GM23338 (cell line): ENCODE data around the gene OTOP2. TPM values are rescaled to one million over a fixed set of nuclear protein-coding genes. Genes with fewer than 3 reads are reported as not detected.

Experiments
- ATAC-seq: fragments of 200-7000 bp; cut with Tn5 transposase; 3 replicates; pipeline ENCODE4 v1.9.1; 2020
- DNase-seq: peaks from one replicate; pipeline ENCODE4 v3.0.0-alpha.2; 2015; ENCODE audit warnings: low spot score
- H2AFZ ChIP-seq: fragments of 200-600 bp; sonication (generic); 2 replicates; pipeline ENCODE4 v1.8.0; 2016; ENCODE audit warnings: antibody characterized with exemption, mild to moderate bottlenecking, moderate library complexity
- H3F3A ChIP-seq: fragments of 200-600 bp; sonication (generic); replicated peaks from 2 replicates; pipeline ENCODE4 v1.8.0; 2017; ENCODE audit warnings: antibody characterized with exemption, mixed run types, low read depth
- H3K27ac ChIP-seq: fragments of 200-600 bp; sonication (generic); 2 replicates; pipeline ENCODE4 v1.6.1; 2016; ENCODE audit warnings: low read depth
- H3K27me3 ChIP-seq: fragments of 200-600 bp; sonication (generic); 2 replicates; pipeline ENCODE4 v1.8.0; 2016; ENCODE audit warnings: mild to moderate bottlenecking, mixed run types, moderate library complexity; ENCODE audit not compliant: insufficient read depth
- H3K36me3 ChIP-seq: fragments of 200-600 bp; sonication (generic); 2 replicates; pipeline ENCODE4 v1.8.0; 2016; ENCODE audit warnings: mild to moderate bottlenecking; ENCODE audit not compliant: insufficient read depth
- H3K4me1 ChIP-seq: fragments of 200-600 bp; sonication (generic); 2 replicates; pipeline ENCODE4 v1.8.0; 2016; ENCODE audit warnings: mild to moderate bottlenecking, moderate library complexity; ENCODE audit not compliant: insufficient read depth
- H3K4me2 ChIP-seq: fragments of 200-600 bp; sonication (generic); 2 replicates; pipeline ENCODE4 v1.7.1; 2017; ENCODE audit warnings: mixed run types
- H3K4me3 ChIP-seq: fragments of 200-600 bp; sonication (generic); 2 replicates; pipeline ENCODE4 v1.6.1; 2016; ENCODE audit warnings: mixed run types
- H3K79me2 ChIP-seq: fragments of 200-600 bp; sonication (generic); replicated peaks from 2 replicates; pipeline ENCODE4 v1.8.0; 2017; ENCODE audit warnings: mild to moderate bottlenecking; ENCODE audit not compliant: insufficient read depth
- H3K9me2 ChIP-seq: fragments of 200-600 bp; sonication (generic); 2 replicates; pipeline ENCODE4 v1.8.0; 2017; ENCODE audit not compliant: insufficient read depth
- H4K20me1 ChIP-seq: fragments of 200-600 bp; sonication (generic); replicated peaks from 2 replicates; pipeline ENCODE4 v1.8.0; 2017; ENCODE audit warnings: mild to moderate bottlenecking; ENCODE audit not compliant: insufficient read depth
- H3K27ac Mint-ChIP-seq: 2 replicates; pipeline ENCODE4 v1.8.0; 2020; ENCODE audit warnings: inconsistent platforms, mild to moderate bottlenecking, moderate library complexity, mixed read lengths
- H3K27me3 Mint-ChIP-seq: 3 replicates; pipeline ENCODE4 v1.8.0; 2022; ENCODE audit warnings: low read depth, mild to moderate bottlenecking, moderate library complexity, mixed read lengths, inconsistent platforms; ENCODE audit not compliant: insufficient read depth, poor library complexity
- H3K36me3 Mint-ChIP-seq: 3 replicates; pipeline ENCODE4 v1.8.0; 2021; ENCODE audit warnings: low read depth, mild to moderate bottlenecking, inconsistent platforms, moderate library complexity, mixed read lengths
- H3K4me1 Mint-ChIP-seq: 3 replicates; pipeline ENCODE4 v1.8.0; 2020; ENCODE audit warnings: mild to moderate bottlenecking, inconsistent platforms, mixed read lengths
- H3K4me3 Mint-ChIP-seq: 3 replicates; pipeline ENCODE4 v1.8.0; 2021; ENCODE audit warnings: moderate library complexity, mild to moderate bottlenecking, inconsistent platforms, mixed read lengths
- H3K9me3 Mint-ChIP-seq: 3 replicates; pipeline ENCODE4 v1.8.0; 2020; ENCODE audit warnings: moderate library complexity, mild to moderate bottlenecking, inconsistent platforms, mixed read lengths
- CREB1 ChIP-seq: fragments of 250-450 bp; sonication (Bioruptor Pico); IDR thresholded peaks from 2 replicates; pipeline ENCODE4 v1.5.0; 2020; ENCODE audit warnings: low read depth, mild to moderate bottlenecking, moderate library complexity
- EZH2 ChIP-seq: fragments of 200-600 bp; sonication (generic); IDR thresholded peaks from one replicate; pipeline ENCODE4 v1.8.0; 2017; ENCODE audit warnings: antibody characterized with exemption, mild to moderate bottlenecking, low read depth; ENCODE audit not compliant: unreplicated experiment
- EZH2phosphoT487 ChIP-seq: fragments of 200-600 bp; sonication (generic); IDR thresholded peaks from one replicate; pipeline ENCODE4 v1.8.1; 2018; ENCODE audit warnings: antibody characterized with exemption; ENCODE audit not compliant: unreplicated experiment
- JUNB ChIP-seq: IDR thresholded peaks from one replicate; pipeline ENCODE4 v1.6.1; 2016; ENCODE audit warnings: antibody characterized with exemption; ENCODE audit not compliant: unreplicated experiment
- NANOG ChIP-seq: IDR thresholded peaks from 2 replicates; pipeline ENCODE4 v1.6.1; 2016; ENCODE audit warnings: antibody characterized with exemption, borderline replicate concordance
- POLR2AphosphoS5 ChIP-seq: IDR thresholded peaks from 2 replicates; pipeline ENCODE4 v1.6.1; 2016; ENCODE audit warnings: antibody characterized with exemption, low read depth
- STAT1 ChIP-seq: IDR thresholded peaks from one replicate; pipeline ENCODE4 v1.6.1; 2016; ENCODE audit warnings: antibody characterized with exemption; ENCODE audit not compliant: unreplicated experiment
- polyA plus RNA-seq: library from polyadenylated mRNA; unstranded; fragments of >200 nt; fragmentation: Nextera tagmentation; extraction: Ambion mirVana; gene quantifications from 2 replicates; pipeline ENCODE4 v1.2.1, GENCODE V29; 2016
- total RNA-seq: library from RNA; depleted of rRNA; stranded (reverse); fragments of >200 nt; shearing (Covaris generic); gene quantifications from 2 replicates; pipeline ENCODE4 v1.2.3, GENCODE V29; 2014
- TF ChIP-seq, protein P1 (sequence below): IDR thresholded peaks from one replicate; pipeline ENCODE4 v1.6.1; 2018; ENCODE audit warnings: antibody characterized with exemption; ENCODE audit not compliant: unreplicated experiment
- TF ChIP-seq, protein P2 (sequence below), 2 experiments: fragments of 200-600 bp in 1 of 2; sonication (generic) in 1 of 2; conservative IDR thresholded peaks; 2 replicates each; pipeline versions ENCODE4 v1.5.1 to v1.6.1; 2016 to 2017; ENCODE audit warnings: antibody characterized with exemption in 2 of 2, low read depth in 2 of 2, mild to moderate bottlenecking in 2 of 2, moderate library complexity in 1 of 2

Gene OTOP2
- total and polyA plus RNA-seq, 2 experiments from 2014 or later, result not detected

DNA sequence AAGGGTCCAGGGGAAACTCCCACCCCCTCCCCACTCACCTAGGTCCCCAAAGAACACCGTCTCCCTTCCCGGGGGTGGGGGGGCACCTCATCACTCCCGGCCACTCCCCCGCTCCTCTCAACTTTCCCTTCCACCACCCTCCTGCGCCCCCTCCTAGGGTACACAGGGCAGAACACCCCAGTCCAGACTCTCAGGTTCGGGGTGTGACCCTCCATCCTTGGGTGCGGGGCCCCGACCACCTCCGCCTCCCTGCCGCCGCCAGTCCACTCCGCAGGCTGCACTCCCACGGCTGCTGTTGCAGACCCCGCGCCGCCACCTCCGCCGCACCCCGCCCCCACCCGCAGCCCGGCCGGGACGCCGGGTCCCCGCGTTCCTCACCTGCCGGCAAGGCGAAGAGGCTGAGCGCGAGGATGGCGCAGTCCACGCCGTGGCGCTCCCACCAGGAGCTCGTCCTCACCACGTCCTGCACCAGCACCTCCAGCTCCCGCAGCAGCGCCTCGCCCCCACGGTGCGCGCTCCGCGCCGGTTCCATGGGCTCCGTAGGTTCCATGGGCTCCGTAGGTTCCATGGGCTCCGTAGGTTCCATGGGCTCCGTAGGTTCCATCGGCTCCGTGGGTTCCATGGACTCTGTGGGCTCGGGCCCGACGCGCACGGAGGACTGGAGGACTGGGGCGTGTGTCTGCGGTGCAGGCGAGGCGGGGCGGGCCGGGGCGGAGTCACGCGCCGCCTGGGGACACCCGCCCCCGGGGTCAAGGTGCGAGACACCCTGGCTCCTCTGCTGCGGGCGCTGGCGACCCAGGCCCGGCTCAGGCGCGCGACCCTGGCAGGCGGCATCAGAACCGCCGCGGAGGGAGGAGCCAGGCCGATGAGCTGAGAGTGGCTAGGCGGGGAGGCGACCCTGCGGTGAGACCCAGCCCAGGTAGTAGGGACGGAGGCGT lies 30.8 kb upstream of the OTOP2 start, which contains the start of gene FADS6:
FADS6 (minus strand) TSS at position 660 of the 938 bp plus-strand sequence; CDS start at position 622, 38 bp downstream.
- Histone ChIP-seq H3K4me2 (peak within 1 kb of the TSS; percentile 92), H3K27ac (no peak within 1 kb of the TSS), H3K9me2 (no peaks in the 10 kb centered on the region), H3K4me1 (0 out of 2 replicates have a peak, but pooled peaks cover 3% of the 10 kb centered on the region), H3K27me3 (peaks cover 65% of the 10 kb centered on the region), H3K79me2 (no peaks in the 10 kb centered on the region), H3F3A (no peaks in the 10 kb centered on the region), H4K20me1 (no peaks in the 10 kb centered on the region), H3K36me3 (no peaks in the 10 kb centered on the region), H3K4me3 (peak within 1 kb of the TSS; percentile 76), H2AFZ (peak within 1 kb of the TSS; percentile 94)
- Mint-ChIP-seq H3K27ac (no peak within 1 kb of the TSS), H3K36me3 (no peaks in the 10 kb centered on the region), H3K4me3 (peak within 1 kb of the TSS; percentile 72), H3K27me3 (peaks cover 50% of the 10 kb centered on the region), H3K4me1 (peaks cover 13% of the 10 kb centered on the region; the same call in 2 of the 3 replicates), H3K9me3 (no peaks in the 10 kb centered on the region)
- DNase-seq (peak; percentile 45), ATAC-seq (peak; percentile 79)
- TF ChIP-seq CREB1 (CRISPR knock-in tag), result no peak
- no peak for TF ChIP-seq NANOG
- TF ChIP-seq POLR2AphosphoS5, result no peak
- TF ChIP-seq, protein P1, sequence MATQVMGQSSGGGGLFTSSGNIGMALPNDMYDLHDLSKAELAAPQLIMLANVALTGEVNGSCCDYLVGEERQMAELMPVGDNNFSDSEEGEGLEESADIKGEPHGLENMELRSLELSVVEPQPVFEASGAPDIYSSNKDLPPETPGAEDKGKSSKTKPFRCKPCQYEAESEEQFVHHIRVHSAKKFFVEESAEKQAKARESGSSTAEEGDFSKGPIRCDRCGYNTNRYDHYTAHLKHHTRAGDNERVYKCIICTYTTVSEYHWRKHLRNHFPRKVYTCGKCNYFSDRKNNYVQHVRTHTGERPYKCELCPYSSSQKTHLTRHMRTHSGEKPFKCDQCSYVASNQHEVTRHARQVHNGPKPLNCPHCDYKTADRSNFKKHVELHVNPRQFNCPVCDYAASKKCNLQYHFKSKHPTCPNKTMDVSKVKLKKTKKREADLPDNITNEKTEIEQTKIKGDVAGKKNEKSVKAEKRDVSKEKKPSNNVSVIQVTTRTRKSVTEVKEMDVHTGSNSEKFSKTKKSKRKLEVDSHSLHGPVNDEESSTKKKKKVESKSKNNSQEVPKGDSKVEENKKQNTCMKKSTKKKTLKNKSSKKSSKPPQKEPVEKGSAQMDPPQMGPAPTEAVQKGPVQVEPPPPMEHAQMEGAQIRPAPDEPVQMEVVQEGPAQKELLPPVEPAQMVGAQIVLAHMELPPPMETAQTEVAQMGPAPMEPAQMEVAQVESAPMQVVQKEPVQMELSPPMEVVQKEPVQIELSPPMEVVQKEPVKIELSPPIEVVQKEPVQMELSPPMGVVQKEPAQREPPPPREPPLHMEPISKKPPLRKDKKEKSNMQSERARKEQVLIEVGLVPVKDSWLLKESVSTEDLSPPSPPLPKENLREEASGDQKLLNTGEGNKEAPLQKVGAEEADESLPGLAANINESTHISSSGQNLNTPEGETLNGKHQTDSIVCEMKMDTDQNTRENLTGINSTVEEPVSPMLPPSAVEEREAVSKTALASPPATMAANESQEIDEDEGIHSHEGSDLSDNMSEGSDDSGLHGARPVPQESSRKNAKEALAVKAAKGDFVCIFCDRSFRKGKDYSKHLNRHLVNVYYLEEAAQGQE, result no peak
- TF ChIP-seq EZH2phosphoT487, result no peak

DNA sequence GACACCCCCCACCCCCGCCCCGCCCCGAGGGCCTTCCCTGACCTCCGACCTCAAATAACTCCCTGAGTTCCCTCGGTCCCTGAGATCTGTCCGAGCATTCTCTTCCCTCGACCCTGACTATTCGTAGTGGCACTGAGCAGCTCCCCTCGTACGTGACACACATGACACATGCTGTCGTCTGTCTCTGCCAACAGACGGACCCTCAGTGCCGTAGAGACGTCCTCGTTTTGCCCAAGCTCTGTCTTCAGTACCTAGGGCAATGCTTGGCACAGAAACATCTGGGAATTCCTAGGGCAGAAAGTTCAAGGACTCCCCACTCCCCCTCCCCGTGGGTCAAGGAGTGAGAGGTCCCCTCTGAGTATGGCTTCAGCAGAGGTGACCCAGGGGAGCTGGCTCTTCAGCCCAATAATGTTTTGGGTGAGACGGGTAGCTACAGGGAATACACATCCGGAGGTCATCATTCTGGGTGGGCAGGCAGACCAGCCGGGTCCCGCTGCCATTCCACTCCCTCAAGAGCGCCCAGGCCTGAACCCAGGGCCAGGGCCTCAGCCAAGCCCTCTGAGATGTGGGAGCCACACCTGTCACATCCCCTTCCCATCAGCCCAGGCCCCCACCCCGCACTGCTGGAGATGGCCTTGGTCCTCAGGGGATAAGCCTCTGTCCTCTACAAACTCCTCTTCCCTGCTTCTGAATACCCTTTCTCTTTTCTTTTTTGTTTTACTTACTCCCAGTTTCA lies 30.0 kb upstream of the OTOP2 start:
- Histone ChIP-seq H4K20me1 (no peaks in the 10 kb centered on the region), H3K27me3 (peaks cover 65% of the 10 kb centered on the region), H3K4me3 (peak overlapping the region; percentile 76), H3K4me2 (peak overlapping the region; percentile 92), H3K79me2 (no peaks in the 10 kb centered on the region), H3K27ac (no peak overlapping the region), H3K36me3 (no peaks in the 10 kb centered on the region), H3K9me2 (no peaks in the 10 kb centered on the region), H2AFZ (peak overlapping the region; percentile 94; the same call in 1 of the 2 replicates), H3K4me1 (0 out of 2 replicates have a peak, but pooled peaks cover 3% of the 10 kb centered on the region), H3F3A (no peaks in the 10 kb centered on the region)
- Mint-ChIP-seq H3K27ac (no peak overlapping the region), H3K4me1 (peaks cover 6% of the 10 kb centered on the region; the same call in 2 of the 3 replicates), H3K4me3 (peak overlapping the region; percentile 72), H3K36me3 (no peaks in the 10 kb centered on the region), H3K27me3 (peaks cover 46% of the 10 kb centered on the region), H3K9me3 (no peaks in the 10 kb centered on the region)
- ATAC-seq (no peak), DNase-seq (no peak)
- TF ChIP-seq EZH2 (no peak), EZH2phosphoT487 (no peak), JUNB (no peak), POLR2AphosphoS5 (no peak), STAT1 (no peak)
- TF ChIP-seq, protein P2, sequence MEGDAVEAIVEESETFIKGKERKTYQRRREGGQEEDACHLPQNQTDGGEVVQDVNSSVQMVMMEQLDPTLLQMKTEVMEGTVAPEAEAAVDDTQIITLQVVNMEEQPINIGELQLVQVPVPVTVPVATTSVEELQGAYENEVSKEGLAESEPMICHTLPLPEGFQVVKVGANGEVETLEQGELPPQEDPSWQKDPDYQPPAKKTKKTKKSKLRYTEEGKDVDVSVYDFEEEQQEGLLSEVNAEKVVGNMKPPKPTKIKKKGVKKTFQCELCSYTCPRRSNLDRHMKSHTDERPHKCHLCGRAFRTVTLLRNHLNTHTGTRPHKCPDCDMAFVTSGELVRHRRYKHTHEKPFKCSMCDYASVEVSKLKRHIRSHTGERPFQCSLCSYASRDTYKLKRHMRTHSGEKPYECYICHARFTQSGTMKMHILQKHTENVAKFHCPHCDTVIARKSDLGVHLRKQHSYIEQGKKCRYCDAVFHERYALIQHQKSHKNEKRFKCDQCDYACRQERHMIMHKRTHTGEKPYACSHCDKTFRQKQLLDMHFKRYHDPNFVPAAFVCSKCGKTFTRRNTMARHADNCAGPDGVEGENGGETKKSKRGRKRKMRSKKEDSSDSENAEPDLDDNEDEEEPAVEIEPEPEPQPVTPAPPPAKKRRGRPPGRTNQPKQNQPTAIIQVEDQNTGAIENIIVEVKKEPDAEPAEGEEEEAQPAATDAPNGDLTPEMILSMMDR (conservative IDR thresholded peaks at IDR 0.05; ENCODE audit: low read depth in 2 of 2), result no peak
- TF ChIP-seq, protein P1, result no peak
